Activated B cell treated with CpG ODN at 0.5 μM for 24 hours (primary cell): ENCODE measurements around the gene G3BP1. TPM values are rescaled to one million over a fixed set of nuclear protein-coding genes. Genes with fewer than 3 reads are reported as not detected.

Experiments
- ATAC-seq: fragments of 200-7000 bp; cut with Tn5 transposase; one replicate; pipeline ENCODE4 v1.10.0; 2021; ENCODE audit warnings: low read depth, mild to moderate bottlenecking, moderate library complexity
- CTCF ChIA-PET: fragments of 350-600 bp; sonication (Branson Sonifier 250); formaldehyde crosslinking; loops from one replicate; lab custom pipeline; 2021; ENCODE audit warnings: antibody characterized with exemption; lab: Charles Lee
- POLR2A ChIA-PET: fragments of 350-600 bp; sonication (Branson Sonifier 250); formaldehyde crosslinking; loops from one replicate; lab custom pipeline; 2021; ENCODE audit warnings: antibody characterized with exemption; lab: Charles Lee
- DNase-seq: peaks from one replicate; pipeline ENCODE4 v3.0.0; 2022
- H3K27ac Mint-ChIP-seq: one replicate; pipeline ENCODE4 v1.8.0; 2020; ENCODE audit warnings: mixed read lengths
- H3K27me3 Mint-ChIP-seq: one replicate; pipeline ENCODE4 v1.8.0; 2021; ENCODE audit warnings: mixed read lengths
- H3K36me3 Mint-ChIP-seq: one replicate; pipeline ENCODE4 v1.8.0; 2021; ENCODE audit warnings: low read depth, mixed read lengths
- H3K4me1 Mint-ChIP-seq: one replicate; pipeline ENCODE4 v1.8.0; 2021; ENCODE audit warnings: mixed read lengths
- H3K4me3 Mint-ChIP-seq: one replicate; pipeline ENCODE4 v1.8.0; 2020; ENCODE audit warnings: mild to moderate bottlenecking, mixed read lengths
- H3K9me3 Mint-ChIP-seq: one replicate; pipeline ENCODE4 v1.8.0; 2020; ENCODE audit warnings: mixed read lengths
- CTCF ChIP-seq: fragments of 200-600 bp; IDR thresholded peaks from one replicate; pipeline ENCODE4 v1.8.0; 2022; ENCODE audit warnings: antibody characterized with exemption, mild to moderate bottlenecking
- intact Hi-C: fragments of 100-400 bp; cut with micrococcal nuclease; formaldehyde crosslinking; loops from one replicate; pipeline ENCODE4 v1.15.1; 2024
- total RNA-seq: library from RNA; stranded (reverse); gene quantifications from 2 replicates; pipeline ENCODE4 v1.2.3, GENCODE V29; 2022

Gene G3BP1
- total RNA-seq, 1 donor from 2014 or later: 227 TPM

- intact Hi-C loops: no loop called here
- no peak for TF ChIP-seq CTCF
- peaks cover 8% of the 10 kb centered on the region for H3K4me1 Mint-ChIP-seq
- H3K9me3 Mint-ChIP-seq: no peaks in the 10 kb centered on the region
- DNase-seq (no peak), ATAC-seq (no peak)
- POLR2A ChIA-PET: interaction anchor here (0.5 to 4.3 kb wide), 2 partner anchors 12 to 32 kb away, joined by 7 to 33 read pairs; partner anchors contain the start of gene G3BP1
- no peaks in the 10 kb centered on the region for H3K27me3 Mint-ChIP-seq
- H3K27ac Mint-ChIP-seq: no peak overlapping the region
- CTCF ChIA-PET: interaction anchor here (0.7 to 10.4 kb wide), 9 partner anchors 12 to 498 kb away, joined by 3 to 223 read pairs (median 12); partner anchors contain the start of gene G3BP1
- peaks cover 40% of the 10 kb centered on the region for H3K36me3 Mint-ChIP-seq
- no peak overlapping the region for H3K4me3 Mint-ChIP-seq
These were observed 32.4 kb upstream of the G3BP1 start for GRCh38 chr5:151739395-151739794.

- POLR2A ChIA-PET: interaction anchor here (1.2 to 4.3 kb wide), 2 partner anchors 18 to 31 kb away, joined by 3 to 33 read pairs; partner anchors contain the start of gene G3BP1
- TF ChIP-seq CTCF: no peak
These were observed 31.8 kb upstream of the G3BP1 start for GRCh38 chr5:151739939-151740335.

GRCh38 chr5:151740336-151740942 lies 31.3 kb upstream of the G3BP1 start:
- H3K27me3 Mint-ChIP-seq: no peaks in the 10 kb centered on the region
- peaks cover 47% of the 10 kb centered on the region for H3K36me3 Mint-ChIP-seq
- ATAC-seq (peak; percentile 69), DNase-seq (no peak)
- peaks cover 16% of the 10 kb centered on the region for H3K4me1 Mint-ChIP-seq
- intact Hi-C loops: loop anchor here (1.0 to 2.0 kb wide), 5 partner anchors 19 to 402 kb away; partner anchors contain the start of genes G3BP1 and SLC36A1
- TF ChIP-seq CTCF: peak; percentile 68
- no peak overlapping the region for H3K4me3 Mint-ChIP-seq
- ChIA-PET POLR2A (interaction anchor here (1.1 to 4.3 kb wide), 3 partner anchors 19 to 82 kb away, joined by 3 to 33 read pairs (median 6); partner anchors contain the start of gene G3BP1), CTCF (interaction anchor here (0.7 to 10.4 kb wide), 13 partner anchors 9 to 232 kb away, joined by 3 to 223 read pairs (median 9); partner anchors contain the start of gene G3BP1)
- no peaks in the 10 kb centered on the region for H3K9me3 Mint-ChIP-seq
- H3K27ac Mint-ChIP-seq: no peak overlapping the region

More at GRCh38 chr5:151739939-151740335, 31.8 kb upstream of the G3BP1 start:
- Mint-ChIP-seq H3K4me1 (peaks cover 11% of the 10 kb centered on the region), H3K9me3 (no peaks in the 10 kb centered on the region), H3K4me3 (no peak overlapping the region), H3K36me3 (peaks cover 42% of the 10 kb centered on the region), H3K27ac (no peak overlapping the region), H3K27me3 (no peaks in the 10 kb centered on the region)
- no peak for ATAC-seq
- DNase-seq: no peak
- CTCF ChIA-PET: interaction anchor here (0.7 to 10.4 kb wide), 11 partner anchors 11 to 498 kb away, joined by 3 to 223 read pairs (median 11); partner anchors contain the start of gene G3BP1
- intact Hi-C loops: loop anchor here (1.0 to 2.0 kb wide), 5 partner anchors 19 to 403 kb away; partner anchors contain the start of genes G3BP1 and SLC36A1

- H3K4me1 Mint-ChIP-seq: peaks cover 21% of the 10 kb centered on the region
- ATAC-seq (no peak), DNase-seq (no peak)
- no peaks in the 10 kb centered on the region for H3K27me3 Mint-ChIP-seq
- intact Hi-C loops: loop anchor here (1.0 to 2.0 kb wide), 5 partner anchors 20 to 402 kb away; partner anchors contain the start of genes G3BP1 and SLC36A1
- H3K36me3 Mint-ChIP-seq: peaks cover 50% of the 10 kb centered on the region
- CTCF ChIA-PET: interaction anchor here (0.7 to 10.4 kb wide), 16 partner anchors 9 to 232 kb away, joined by 3 to 223 read pairs (median 5); partner anchors contain the start of gene G3BP1
- POLR2A ChIA-PET: interaction anchor here (1.1 to 4.3 kb wide), 3 partner anchors 19 to 82 kb away, joined by 3 to 33 read pairs (median 6); partner anchors contain the start of gene G3BP1
- no peaks in the 10 kb centered on the region for H3K9me3 Mint-ChIP-seq
- H3K27ac Mint-ChIP-seq: no peak overlapping the region
- H3K4me3 Mint-ChIP-seq: no peak overlapping the region
- TF ChIP-seq CTCF: no peak
These were observed 30.8 kb upstream of the G3BP1 start for GRCh38 chr5:151740958-151741373.
